ENCODE results near the gene ADAMTS9.

Gene ADAMTS9

GRCh38 chr3:64576211-64576775 lies 111.5 kb downstream of the ADAMTS9 start:
- Histone ChIP-seq H3K4me3 (ENCODE audit: low read depth, low read length) (no peak overlapping the region), H3K36me3 (no peaks in the 10 kb centered on the region), H3K9me3 (ENCODE audit: severe bottlenecking) (no peaks in the 10 kb centered on the region), H3K27ac (no peak overlapping the region), H3K27me3 (ENCODE audit: insufficient read depth, low read depth, severe bottlenecking) (no peaks in the 10 kb centered on the region)
- no peak for TF ChIP-seq CTCF (IDR thresholded peaks at IDR 0.05; ENCODE audit: low read depth, low read length)
- no peak for DNase-seq

- Histone ChIP-seq H3K9me3 (ENCODE audit: severe bottlenecking) (no peaks in the 10 kb centered on the region), H3K27ac (no peak overlapping the region), H3K27me3 (ENCODE audit: insufficient read depth, low read depth, severe bottlenecking) (no peaks in the 10 kb centered on the region), H3K4me3 (ENCODE audit: low read depth, low read length) (no peak overlapping the region), H3K36me3 (no peaks in the 10 kb centered on the region)
- peak; percentile 63 for TF ChIP-seq CTCF (IDR thresholded peaks at IDR 0.05; ENCODE audit: low read depth, low read length)
- peak; percentile 15 for DNase-seq
These were observed 112.5 kb downstream of the ADAMTS9 start for GRCh38 chr3:64575211-64575844.

GRCh38 chr3:64574194-64574593 lies 113.6 kb downstream of the ADAMTS9 start:
- Histone ChIP-seq H3K27me3 (ENCODE audit: insufficient read depth, low read depth, severe bottlenecking) (no peaks in the 10 kb centered on the region), H3K27ac (no peak overlapping the region), H3K36me3 (no peaks in the 10 kb centered on the region), H3K4me3 (ENCODE audit: low read depth, low read length) (no peak overlapping the region), H3K9me3 (ENCODE audit: severe bottlenecking) (no peaks in the 10 kb centered on the region)
- DNase-seq: no peak
- TF ChIP-seq CTCF (IDR thresholded peaks at IDR 0.05; ENCODE audit: low read depth, low read length): no peak

GRCh38 chr3:64571982-64572381 lies 115.8 kb downstream of the ADAMTS9 start:
- no peak overlapping the region for H3K4me3 ChIP-seq (ENCODE audit: low read depth, low read length)
- no peaks in the 10 kb centered on the region for H3K36me3 ChIP-seq
- no peaks in the 10 kb centered on the region for H3K9me3 ChIP-seq (ENCODE audit: severe bottlenecking)
- no peak for DNase-seq
- H3K27me3 ChIP-seq (ENCODE audit: insufficient read depth, low read depth, severe bottlenecking): no peaks in the 10 kb centered on the region
- H3K27ac ChIP-seq: no peak overlapping the region
- TF ChIP-seq CTCF (IDR thresholded peaks at IDR 0.05; ENCODE audit: low read depth, low read length): no peak

GRCh38 chr3:64568895-64569517 lies 118.8 kb downstream of the ADAMTS9 start:
- DNase-seq: no peak
- no peak for TF ChIP-seq CTCF (IDR thresholded peaks at IDR 0.05; ENCODE audit: low read depth, low read length)
- no peaks in the 10 kb centered on the region for H3K27me3 ChIP-seq (ENCODE audit: insufficient read depth, low read depth, severe bottlenecking)
- no peak overlapping the region for H3K27ac ChIP-seq
- H3K4me3 ChIP-seq (ENCODE audit: low read depth, low read length): no peak overlapping the region
- no peaks in the 10 kb centered on the region for H3K9me3 ChIP-seq (ENCODE audit: severe bottlenecking)
- no peaks in the 10 kb centered on the region for H3K36me3 ChIP-seq
